Measurements from ENCODE around the gene WDR73. TPM values are rescaled to one million over a fixed set of nuclear protein-coding genes. Genes with fewer than 3 reads are reported as not detected.

Gene WDR73
- total RNA-seq, result 28.7 and 29.3 TPM in 2 replicates

DNA sequence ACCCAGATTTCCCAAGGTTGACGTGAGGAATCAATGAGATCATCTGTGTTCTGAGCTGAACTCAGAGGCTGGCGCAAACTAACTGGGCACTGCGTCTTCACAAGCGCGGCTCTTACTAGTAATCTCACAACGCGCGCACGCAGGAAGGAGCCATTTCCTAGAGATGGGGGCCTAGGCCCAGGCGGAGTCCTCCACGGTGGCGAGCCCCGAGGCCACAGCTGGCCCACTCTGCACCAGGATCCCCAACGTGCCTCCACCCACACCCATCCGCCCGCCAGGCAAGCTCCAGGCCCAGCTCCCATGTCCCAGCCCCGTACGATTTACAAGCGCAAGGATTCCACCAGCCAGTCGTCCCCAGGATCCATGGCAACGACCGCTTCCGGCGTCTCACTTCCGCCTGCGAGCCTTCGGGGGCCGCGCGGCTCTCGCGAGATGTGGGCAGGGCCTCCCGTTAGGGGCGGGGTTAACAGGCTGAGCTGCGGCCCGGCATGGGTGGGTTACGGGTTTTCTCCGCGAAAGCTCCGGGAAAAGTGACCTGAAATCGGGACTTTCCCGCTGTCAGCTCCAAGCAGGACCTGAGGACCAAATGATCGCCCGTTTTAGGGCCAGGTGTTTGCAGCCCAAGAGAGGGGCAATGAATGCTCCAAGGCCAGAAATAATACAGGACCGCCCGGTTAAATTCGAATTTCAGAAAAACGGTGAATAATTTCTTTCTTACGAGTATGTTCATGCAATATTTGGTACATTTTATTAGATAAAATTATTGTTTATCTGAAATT is at the start of gene WDR73:
Gene WDR73, minus strand, starts transcription at position 374 of the 779 bp plus-strand sequence. Its CDS starts 9 bp downstream, at position 365.

DNA sequence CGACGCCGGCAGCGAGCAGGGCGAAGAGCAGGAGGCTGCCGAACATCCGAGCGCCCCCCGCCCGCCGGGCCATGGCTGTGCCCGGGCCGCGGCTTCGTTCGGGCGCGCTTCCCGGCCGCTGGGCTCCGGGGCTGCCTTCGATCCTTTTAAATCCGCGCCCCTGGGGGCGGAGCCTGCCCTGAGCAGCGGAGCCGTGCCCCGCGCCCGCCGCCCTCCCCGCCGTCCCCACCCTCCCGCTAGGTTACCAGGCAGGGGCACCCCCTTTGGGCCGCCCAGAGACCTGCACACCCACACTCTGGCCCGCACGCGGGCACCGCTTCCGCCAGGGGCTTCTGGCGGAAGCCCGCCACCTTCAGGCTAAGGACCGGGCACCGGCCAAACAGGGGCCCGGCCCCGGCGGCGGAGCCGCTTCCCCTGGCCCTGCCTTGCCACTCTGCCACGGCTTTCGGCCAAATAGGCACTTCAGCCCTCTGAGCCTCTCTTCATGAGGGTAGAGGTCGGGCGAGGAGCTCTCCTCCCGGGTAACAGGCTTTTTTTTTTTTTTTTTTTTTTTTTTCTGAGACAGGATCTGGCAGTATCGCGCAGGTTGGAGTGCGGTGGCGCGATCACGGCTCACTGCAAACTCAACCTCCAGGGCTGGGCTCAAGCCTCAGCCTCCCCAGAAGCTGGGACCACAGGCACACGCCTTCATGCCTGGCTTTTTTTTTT is 4.2 kb upstream of the WDR73 start, which contains the start of gene NMB:
Gene NMB, minus strand, starts transcription at position 120 of the 708 bp plus-strand sequence. Its CDS starts 47 bp downstream, at position 73.

DNA sequence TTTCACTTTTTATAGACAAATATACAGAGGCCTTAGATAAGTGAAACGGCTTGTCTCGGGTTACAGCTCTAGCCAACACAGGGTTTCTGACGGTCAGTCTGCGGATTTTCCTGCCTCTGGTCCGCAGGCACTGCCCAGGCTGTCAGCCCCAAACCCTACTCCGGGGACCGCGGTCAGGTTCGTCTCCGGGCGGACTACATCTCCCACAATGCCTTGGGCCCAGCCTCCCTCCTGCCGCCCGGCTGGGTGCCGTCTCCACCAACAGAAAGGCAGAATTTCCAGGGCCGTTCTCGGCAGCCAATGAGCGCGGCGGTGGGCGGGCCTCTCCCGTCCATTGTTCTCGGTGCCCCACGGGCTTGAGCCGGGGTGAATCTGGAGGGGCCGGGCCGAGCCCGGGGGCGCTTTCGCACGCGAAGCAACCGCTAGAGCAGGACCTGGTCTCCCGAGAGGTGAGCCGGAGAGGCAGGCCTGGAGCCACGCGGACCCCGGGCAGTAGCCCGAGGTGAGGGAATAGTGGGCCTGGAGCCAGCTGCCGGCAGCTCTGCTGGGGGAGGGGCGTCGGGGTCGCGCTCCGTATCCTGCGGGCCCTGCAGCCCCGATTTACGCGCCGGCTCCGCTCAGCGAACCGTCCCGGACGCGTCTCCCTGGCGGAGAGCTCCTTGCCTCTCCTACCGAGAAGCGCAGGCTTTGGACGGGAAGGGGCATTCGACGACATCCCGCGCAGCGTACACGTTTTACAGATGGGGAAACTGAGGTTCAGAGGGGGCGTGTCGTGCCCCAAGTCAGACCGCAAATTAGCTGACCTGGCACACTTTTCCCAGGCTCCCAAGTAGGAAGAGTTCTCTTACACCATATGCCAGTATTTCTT is 53.2 kb downstream of the WDR73 start, which contains the start of gene ZSCAN2:
Gene ZSCAN2, plus strand, starts transcription at position 323 of the 868 bp plus-strand sequence. CDS start 2,919 bp downstream, outside the sequence.

Other genes starting within 250 kb of the WDR73 start
- gene ZSCAN2, start 53.3 kb downstream of the WDR73 start, total RNA-seq, result 13.4 and 14.5 TPM in 2 replicates
- 4.6 and 6.0 TPM in 2 replicates for gene NMB, start 3.9 kb upstream of the WDR73 start, total RNA-seq
- 176 and 196 TPM in 2 replicates for gene SEC11A, start 61.9 kb upstream of the WDR73 start, total RNA-seq
- 16.2 and 18.0 TPM in 2 replicates for gene ZNF592, start 94.3 kb upstream of the WDR73 start, total RNA-seq
- 69.8 and 95.4 TPM in 2 replicates for gene ALPK3, start 163.1 kb upstream of the WDR73 start, total RNA-seq
- gene SLC28A1, start 230.4 kb upstream of the WDR73 start, total RNA-seq, result not detected in 2 replicates

All from vein endothelial cell (primary cell).